CD4-positive, alpha-beta T cell treated with Interleukin-2 at 100 ng/mL for 4 hours (primary cell): ENCODE results near the gene HCLS1.
"Not testable (repeated sequence)": the region's sequence is repeated elsewhere in the genome, so short reads cannot be mapped to it uniquely, and the experiment has no call there.

Experiments
- DNase-seq: peaks from one replicate; pipeline ENCODE4 v3.0.0-alpha.2; 2020; ENCODE audit warnings: low spot score

HCLS1 gene

GRCh38 chr3:121658716-121659435 is 1.8 kb downstream of the HCLS1 start:
- DNase-seq: no peak

DNA sequence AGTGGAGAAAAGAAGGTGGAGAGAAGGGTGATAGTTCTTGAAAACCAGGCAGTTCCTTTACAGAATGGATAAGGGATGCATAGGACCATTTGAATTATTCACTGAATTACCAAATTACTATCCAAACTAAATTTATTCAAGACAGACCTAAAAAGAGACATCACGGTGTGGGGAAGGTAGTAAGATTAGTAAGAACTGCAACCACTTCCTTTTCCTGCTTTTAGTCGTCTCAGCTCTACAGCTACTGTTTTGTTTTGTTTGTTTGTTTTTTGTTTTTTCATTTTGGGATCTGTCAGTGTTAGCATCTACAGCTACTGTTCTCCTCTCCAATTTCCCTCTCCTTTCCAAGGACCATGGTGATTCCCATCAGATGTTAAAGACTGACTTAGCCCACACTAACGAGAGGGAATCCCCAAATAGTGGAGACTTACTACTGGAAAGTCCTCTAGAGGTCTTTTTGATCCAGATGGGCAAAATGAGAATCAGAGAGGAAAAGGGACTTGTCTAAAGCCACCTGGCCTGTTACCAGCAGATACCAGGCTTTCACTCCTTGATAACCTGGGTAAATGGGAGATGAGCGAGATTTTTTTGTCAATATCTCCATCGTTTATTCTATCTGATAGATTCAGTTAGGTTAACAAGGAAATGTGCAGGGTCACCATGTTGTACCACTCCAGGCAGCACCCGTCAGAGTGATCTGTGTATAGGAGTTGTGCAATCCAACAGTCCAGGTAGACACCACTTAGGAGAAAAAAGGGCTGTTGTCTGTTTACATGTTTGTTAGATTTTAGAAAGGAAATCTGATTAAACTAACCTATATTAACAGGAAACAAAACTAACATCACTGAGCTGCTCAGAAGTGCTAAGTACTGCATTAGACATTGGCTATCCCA is 6.0 kb downstream of the HCLS1 start:
- DNase-seq: peak; percentile 40

GRCh38 chr3:121651684-121652083 is 9.0 kb downstream of the HCLS1 start:
- no peak for DNase-seq

DNA sequence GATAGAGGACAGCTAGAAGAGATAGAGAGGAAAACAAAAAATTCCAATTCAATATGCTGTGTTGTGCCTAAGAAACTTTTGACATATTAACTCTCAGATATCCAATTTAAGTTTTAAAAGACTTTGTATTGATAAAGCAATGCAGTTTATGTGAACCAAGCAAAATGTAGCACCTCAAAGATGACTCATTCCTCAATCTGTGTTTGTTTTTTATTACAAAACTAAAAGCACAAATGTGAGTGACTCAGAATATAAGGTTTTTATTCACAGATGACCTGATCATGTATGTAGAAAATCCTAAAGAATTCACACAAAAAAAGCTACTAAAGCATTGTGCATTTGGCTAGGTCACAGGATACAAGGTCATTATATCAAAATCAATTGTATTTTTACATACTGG is 11.1 kb downstream of the HCLS1 start:
- no peak for DNase-seq

- no peak for DNase-seq
Measured at GRCh38 chr3:121648219-121648958, 12.3 kb downstream of the HCLS1 start.

- no peak for DNase-seq
Measured at GRCh38 chr3:121645054-121645453, 15.6 kb downstream of the HCLS1 start.

GRCh38 chr3:121642601-121643314 is 17.9 kb downstream of the HCLS1 start:
- DNase-seq: no peak

- no peak for DNase-seq
Measured at GRCh38 chr3:121641127-121641526, 19.6 kb downstream of the HCLS1 start.

GRCh38 chr3:121637922-121638321 is 22.8 kb downstream of the HCLS1 start:
- no peak for DNase-seq

DNA sequence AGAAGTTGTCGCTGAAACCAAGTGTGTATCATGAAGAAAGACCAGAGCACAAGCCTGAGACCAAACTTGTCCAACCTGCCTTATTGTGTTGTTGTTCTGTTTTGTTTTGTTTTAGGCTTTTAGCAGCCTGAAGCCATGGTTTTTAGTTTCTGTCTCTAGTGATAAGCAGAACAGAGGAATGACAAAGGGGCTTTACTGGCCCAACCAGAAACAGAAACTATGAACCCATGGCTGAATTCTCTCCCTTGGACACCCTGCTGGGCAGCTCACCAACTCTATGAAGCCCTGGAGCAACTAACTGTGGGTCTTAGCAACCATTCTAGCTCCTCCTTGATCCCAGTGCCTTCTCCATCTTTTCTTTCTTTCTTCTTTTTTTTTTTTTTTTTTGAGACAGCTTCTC is 30.3 kb downstream of the HCLS1 start:
- no peak for DNase-seq

DNA sequence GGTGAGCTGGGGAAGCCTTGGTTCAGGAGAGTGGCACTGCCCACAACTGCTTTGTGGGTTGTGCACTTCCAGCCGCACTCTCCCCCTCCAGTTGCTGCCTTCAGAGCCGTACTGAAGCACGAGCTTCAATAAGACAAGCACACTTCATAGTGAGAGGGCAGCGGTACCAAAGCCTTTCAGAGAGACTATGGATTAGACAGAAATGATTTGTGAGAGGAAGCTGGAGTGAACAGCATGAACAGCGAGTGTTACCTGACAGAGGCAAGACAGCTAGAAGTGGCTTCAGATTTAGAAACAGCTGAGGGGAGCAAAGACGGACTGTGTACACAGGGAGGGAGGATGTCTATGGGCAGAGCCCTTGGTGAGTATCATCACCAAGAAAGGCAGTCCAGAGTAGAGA is 31.1 kb downstream of the HCLS1 start:
- no peak for DNase-seq

DNA sequence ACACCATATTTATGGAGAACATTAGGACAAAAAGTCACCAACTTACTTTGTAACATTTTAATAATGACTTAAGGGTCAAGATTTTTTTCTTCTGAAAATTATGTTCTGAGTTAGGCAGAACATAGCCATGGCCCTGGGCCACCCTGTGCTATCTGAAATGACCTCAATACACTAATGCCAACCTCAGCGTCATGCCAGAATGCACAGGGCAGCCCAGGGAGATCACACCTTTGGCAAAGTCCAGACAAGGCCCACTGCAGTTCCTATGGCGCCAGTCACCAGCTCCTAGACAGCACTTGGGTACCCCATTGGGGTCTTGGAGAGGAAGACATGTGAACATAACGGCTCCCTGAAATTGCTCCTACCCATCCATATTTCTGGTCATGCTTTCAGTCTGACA is 33.1 kb downstream of the HCLS1 start:
- DNase-seq: no peak

GRCh38 chr3:121627211-121627610 is 33.5 kb downstream of the HCLS1 start:
- no peak for DNase-seq

- no peak for DNase-seq
Measured at GRCh38 chr3:121626495-121626894, 34.2 kb downstream of the HCLS1 start.

DNA sequence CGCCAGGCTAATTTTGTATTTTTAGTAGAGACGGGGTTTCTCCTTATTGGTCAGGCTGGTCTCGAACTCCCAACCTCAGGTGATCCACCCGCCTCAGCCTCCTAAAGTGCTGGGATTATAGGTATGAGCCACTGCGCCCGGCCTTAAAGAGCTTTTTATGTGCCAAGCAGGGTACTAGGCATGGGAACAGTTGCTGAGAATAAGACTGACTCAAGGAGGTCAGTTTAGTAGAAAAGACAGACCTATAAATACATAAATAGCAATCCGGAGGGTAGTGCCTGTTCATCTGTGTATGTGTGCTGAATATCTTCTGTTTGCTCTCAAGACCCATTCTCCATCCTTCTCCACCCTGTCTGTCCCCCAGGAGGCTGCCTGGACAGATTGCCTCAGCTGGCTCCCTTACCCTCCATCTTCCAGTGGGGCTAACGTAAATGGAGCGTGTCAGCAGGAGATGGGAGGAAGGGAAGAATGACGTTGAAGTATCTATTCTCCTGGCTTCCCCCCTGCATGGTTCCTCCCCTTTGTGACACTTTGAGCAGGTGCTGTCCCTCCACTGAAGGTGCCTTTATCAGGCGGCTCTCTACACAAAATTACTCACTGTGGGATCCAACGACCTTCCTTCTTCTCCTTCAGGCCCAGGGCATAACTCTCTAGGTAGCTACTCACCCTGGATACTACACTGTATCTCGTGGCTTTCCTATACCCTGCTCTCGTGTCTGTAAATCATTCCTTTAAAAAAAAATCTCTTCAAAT is 36.4 kb downstream of the HCLS1 start:
- no peak for DNase-seq

DNA sequence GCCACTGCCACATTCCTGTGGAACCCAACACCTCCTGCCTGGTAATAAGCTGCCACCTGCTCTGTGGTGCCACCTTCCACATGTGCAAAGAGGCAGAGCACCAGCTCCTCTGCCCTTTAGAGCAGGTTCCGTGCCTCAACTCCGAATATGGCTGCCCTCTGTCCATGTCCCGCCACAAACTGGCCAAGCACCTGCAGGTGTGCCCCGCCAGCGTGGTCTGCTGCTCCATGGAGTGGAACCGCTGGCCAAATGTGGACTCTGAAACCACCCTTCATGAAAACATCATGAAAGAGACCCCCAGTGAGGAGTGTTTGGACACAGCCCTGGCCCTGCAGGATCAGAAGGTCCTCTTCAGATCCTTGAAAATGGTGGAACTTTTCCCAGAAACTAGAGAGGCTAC is 39.2 kb downstream of the HCLS1 start:
- no peak for DNase-seq

- no peak for DNase-seq
Measured at GRCh38 chr3:121619691-121620090, 41.0 kb downstream of the HCLS1 start.

- DNase-seq: no peak
Measured at GRCh38 chr3:121606106-121606505, 54.6 kb downstream of the HCLS1 start.

GRCh38 chr3:121604759-121605158 is 55.9 kb downstream of the HCLS1 start:
- no peak for DNase-seq

DNA sequence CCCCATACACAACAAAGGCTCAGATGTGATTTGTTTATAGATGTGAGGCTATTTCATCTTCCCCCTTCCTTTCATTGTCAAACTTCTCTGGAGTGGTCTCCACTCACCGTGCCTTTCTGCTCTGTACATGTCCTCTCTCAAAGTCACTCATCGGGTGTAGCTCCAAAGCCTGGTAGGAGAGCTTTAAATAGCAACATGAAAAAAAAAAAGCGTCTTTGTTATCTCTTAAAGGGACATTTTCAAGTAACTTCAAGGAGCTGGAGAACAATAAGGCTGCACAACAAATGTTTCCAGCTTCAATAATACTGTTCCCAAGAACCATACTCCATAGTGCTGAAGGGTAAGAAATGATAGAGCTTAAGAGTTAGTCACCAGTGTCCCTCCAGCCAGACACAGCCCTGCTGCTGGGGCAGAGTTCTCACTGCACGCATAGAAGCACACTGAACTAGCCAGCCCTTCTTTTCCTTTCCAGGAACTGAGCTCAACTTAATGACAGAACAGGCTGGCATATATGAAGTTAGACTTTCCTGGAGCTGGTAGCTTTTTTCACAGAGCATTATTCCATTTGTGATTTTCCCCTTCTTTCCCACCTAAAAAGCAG is 59.4 kb downstream of the HCLS1 start:
- DNase-seq: no peak

- DNase-seq: not testable (repeated sequence)
Measured at GRCh38 chr3:121599900-121600299, 60.8 kb downstream of the HCLS1 start.
